Activated T-cell treated with anti-CD3 and anti-CD28 coated beads, Interleukin-2, amount 50 U/mL, for 1 hour (primary cell): ENCODE data around the gene ZNF680.
"Not testable (repeated sequence)": the region's sequence is repeated elsewhere in the genome, so short reads cannot be mapped to it uniquely, and the experiment has no call there.

ENCODE experiments used
- DNase-seq: peaks from one replicate; pipeline ENCODE4 v3.0.0-alpha.2; 2020

Gene ZNF680

DNA sequence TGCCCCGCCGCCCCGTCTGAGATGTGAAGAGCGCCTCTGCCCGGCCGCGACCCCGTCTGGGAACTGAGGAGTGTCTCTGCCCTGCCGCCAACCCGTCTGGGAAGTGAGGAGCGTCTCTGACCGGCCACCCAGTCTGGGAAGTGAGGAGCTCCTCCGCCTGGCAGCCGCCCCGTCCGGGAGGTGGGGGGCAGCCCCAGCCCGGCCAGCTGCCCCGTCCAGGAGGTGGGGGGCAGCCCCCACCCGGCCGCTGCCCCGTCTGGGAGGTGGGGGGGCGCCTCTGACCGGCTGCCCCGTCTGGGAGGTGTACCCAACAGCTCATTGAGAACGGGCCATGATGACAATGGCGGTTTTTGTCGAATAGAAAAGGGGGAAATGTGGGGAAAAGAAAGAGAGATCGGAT is 8.7 kb downstream of the ZNF680 start:
- not testable (repeated sequence) for DNase-seq

GRCh38 chr7:64551375-64552142 is 11.3 kb downstream of the ZNF680 start:
- no peak for DNase-seq

DNA sequence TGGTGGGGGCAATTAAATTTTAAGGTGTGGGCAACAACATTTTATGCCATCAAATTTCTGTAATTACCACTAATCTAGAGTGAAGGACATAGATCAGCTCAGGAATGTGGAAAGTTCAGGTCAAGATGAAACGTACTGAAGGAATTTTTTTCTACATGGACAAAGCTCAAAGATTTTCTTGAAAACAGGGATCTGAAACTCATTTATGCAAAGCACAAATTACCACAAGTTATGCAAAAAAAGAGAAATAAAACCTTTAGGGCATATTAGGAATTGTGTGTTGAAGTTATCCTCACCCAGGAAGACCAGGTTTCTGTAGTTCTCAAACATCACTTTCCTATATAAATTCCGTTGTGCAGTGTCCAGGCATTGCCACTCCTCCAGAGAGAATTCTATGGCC is 18.9 kb downstream of the ZNF680 start:
- no peak for DNase-seq

- DNase-seq = no peak
Measured at GRCh38 chr7:64541438-64542359, 21.2 kb downstream of the ZNF680 start.

DNA sequence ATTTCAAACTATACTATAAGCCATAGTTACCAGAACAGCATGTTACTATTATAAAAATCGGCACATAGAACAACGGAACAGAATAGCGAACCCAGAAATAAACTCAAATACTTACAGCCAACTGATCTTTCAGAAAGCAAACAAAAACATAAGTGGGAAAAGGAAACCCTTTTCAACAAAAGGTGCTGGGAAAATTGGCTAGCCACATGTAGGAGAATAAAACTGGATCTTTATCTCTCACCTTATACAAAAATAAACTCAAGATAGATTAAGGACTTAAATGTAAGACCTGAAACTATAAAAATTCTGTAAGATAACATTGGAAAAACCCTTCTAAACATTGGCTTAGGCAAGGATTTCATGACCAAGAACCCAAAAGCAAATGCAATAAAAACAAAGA is 29.1 kb downstream of the ZNF680 start:
- DNase-seq = no peak

- no peak for DNase-seq
Measured at GRCh38 chr7:64528770-64529169, 34.1 kb downstream of the ZNF680 start.

GRCh38 chr7:64521409-64521984 is 41.4 kb downstream of the ZNF680 start:
- no peak for DNase-seq

DNA sequence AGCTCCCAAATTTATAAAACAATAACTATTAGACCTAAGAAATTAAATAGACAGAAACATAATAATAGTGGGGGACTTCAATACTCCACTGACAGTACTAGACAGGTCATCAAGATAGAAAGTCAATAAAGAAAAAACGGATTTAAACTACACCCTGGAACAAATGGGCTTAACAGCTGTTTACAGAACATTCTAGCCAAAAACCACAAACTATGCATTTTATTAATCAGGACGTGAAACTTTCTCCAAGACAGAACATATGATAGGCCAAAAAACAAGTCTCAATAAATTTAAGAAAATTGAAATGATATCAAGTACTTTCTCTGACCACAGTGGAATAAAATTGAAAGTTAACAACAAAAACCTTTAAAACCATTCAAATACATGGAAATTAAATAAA is 46.4 kb downstream of the ZNF680 start:
- no peak for DNase-seq

GRCh38 chr7:64515781-64516180 is 47.1 kb downstream of the ZNF680 start:
- DNase-seq = no peak

DNA sequence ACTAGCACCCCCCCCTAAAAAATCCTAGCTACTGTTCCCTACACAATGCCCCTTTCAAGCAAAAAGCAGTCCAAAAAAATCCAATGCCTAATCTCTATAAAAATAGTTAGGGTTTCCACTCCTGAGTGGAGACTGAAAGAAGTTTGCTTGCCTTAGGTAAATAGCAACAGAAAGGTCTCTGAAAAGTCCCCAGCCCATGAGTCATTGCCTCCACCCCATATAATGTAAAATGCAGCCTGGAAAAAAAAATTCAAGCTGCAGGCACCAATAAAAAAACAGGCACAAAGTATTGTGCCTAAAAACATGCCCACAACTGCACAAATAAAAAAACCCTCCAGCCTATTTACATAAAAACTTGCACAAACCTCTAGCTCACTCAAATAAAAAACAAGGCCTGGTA is 47.5 kb downstream of the ZNF680 start:
- DNase-seq = no peak

DNA sequence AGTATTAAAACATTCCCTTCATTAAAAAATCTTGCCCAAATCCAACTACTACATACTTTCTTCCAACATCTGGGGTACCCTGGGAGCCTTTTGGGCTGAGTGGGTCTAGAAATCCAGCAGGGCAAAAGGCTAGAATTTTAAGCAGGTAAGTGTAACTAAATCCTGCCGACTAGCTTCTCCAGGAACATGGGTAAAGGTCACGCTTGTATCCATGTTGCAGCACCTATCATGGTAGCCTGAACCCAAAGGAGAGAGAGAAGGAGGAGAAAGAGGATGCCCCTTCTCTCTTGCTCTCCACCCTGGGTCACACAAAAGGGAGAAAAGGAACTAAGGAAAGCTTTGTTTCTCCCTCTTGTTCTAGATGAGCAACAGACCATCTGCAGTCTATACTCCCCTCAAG is 53.3 kb downstream of the ZNF680 start:
- DNase-seq = no peak

DNA sequence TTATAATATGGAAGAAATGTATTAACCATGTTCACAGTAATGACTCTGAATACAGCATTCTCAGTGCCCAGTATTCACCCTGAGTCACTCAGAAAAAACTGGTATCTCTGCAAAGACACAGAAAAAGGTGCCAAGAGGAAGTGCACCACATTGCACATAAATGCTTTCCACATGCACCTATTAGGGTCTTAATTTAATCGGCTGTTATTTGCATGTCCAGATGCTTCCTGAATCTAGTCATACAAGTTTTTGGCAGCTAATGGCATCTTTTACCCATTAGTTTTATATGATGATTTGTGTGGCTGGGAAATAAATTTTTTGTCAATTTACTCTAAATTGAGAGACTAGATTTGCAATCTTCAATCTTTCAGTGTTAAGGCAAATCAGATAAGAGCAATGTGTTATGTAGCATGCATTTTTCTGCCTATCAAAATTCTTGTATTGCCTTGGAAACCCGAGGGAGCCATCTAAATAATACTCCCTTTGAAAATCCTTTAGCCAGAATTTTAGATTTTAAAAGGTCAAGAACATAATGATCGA is 58.2 kb downstream of the ZNF680 start:
- DNase-seq = no peak

GRCh38 chr7:64498270-64498669 is 64.6 kb downstream of the ZNF680 start:
- no peak for DNase-seq

DNA sequence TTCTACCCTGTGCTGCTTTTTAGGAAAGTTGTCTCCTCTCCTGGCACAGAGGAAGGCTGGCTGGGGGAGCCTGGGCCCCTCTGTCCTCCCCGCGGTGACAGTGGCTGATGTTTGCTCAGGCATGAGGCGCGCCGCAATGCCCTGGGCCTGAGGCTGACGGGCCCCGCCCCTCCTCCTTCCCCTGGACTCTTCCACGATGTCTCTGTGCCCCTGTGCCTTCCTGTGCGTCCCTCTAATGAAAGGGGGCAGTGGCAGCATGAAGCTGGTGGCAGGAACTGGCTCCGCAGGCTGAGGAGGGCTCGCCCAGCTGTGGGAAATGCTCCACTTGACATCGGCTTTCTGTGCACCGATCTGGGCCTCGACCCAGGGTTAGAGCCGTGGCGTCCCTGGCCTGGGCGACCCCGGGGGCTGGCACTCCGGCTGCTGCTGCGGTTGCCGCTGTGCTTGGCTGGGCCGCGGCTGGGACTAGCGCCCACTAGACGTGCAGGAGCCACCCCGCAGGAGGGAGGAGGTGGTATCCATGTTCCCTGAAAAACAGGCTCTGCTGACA is 67.9 kb downstream of the ZNF680 start:
- DNase-seq = no peak

- no peak for DNase-seq
Measured at GRCh38 chr7:64485623-64486022, 77.2 kb downstream of the ZNF680 start.
